B cell (primary cell): Measurements from ENCODE around the gene SYNPR. TPM values are rescaled to one million over a fixed set of nuclear protein-coding genes. Genes with fewer than 3 reads are reported as not detected.

Experiments used
- ATAC-seq: fragments of 200-7000 bp; cut with Tn5 transposase; one replicate; pipeline ENCODE4 v1.10.0; 2021; ENCODE audit warnings: low read depth, mild to moderate bottlenecking, moderate number of reproducible peaks, moderate library complexity
- CTCF ChIA-PET: fragments of 350-600 bp; sonication (Branson Sonifier 250); formaldehyde crosslinking; loops from one replicate; lab custom pipeline; 2021; ENCODE audit warnings: antibody characterized with exemption, inconsistent platforms; lab: Charles Lee
- POLR2A ChIA-PET: fragments of 350-600 bp; sonication (Branson Sonifier 250); formaldehyde crosslinking; loops from one replicate; lab custom pipeline; 2021; ENCODE audit warnings: antibody characterized with exemption; lab: Charles Lee
- DNase-seq: peaks from one replicate; pipeline ENCODE4 v3.0.0; 2013
- H2AFZ ChIP-seq: 2 replicates; pipeline ENCODE4 v1.6.1; 2012; ENCODE audit warnings: mild to moderate bottlenecking, low read depth, low read length; ENCODE audit not compliant: insufficient read depth, poor library complexity, severe bottlenecking
- H3K27ac ChIP-seq, 2 donors: 1 replicate in 1 of 2; 2 replicates in 1 of 2; pipeline ENCODE4 v1.5.1; 2012 to 2013; ENCODE audit warnings: low read length in 2 of 2, mild to moderate bottlenecking in 2 of 2, moderate library complexity in 1 of 2
- H3K27me3 ChIP-seq, 4 experiments: fragments of 200-600 bp in 1 of 4; sonication (generic) in 1 of 4; replicated peaks in 1 of 4; 1 replicate in 2 of 4; 2 replicates in 2 of 4; pipeline versions ENCODE4 v1.6.1 to v1.7.0; 2013 to 2016; ENCODE audit warnings: low read length in 3 of 4, mild to moderate bottlenecking in 2 of 4, mixed read lengths in 1 of 4, moderate library complexity in 1 of 4; ENCODE audit not compliant: insufficient read depth in 4 of 4, control insufficient read depth in 3 of 4; ENCODE audit errors: control extremely low read depth in 1 of 4
- H3K36me3 ChIP-seq, 2 experiments: replicated peaks in 1 of 2; 1 replicate in 1 of 2; 2 replicates in 1 of 2; pipeline versions ENCODE4 v1.6.1 to v1.7.1; 2013; ENCODE audit warnings: low read length in 1 of 2; ENCODE audit not compliant: insufficient read depth in 2 of 2, control insufficient read depth in 1 of 2; ENCODE audit errors: control extremely low read depth in 1 of 2, extremely low read depth in 1 of 2
- H3K4me1 ChIP-seq, 2 donors: fragments of 200-600 bp in 1 of 2; sonication (generic) in 1 of 2; 1 replicate in 1 of 2; 2 replicates in 1 of 2; pipeline versions ENCODE4 v1.5.1 to v1.6.1; 2013 to 2017; ENCODE audit warnings: low read length in 2 of 2; ENCODE audit not compliant: control insufficient read depth in 2 of 2, insufficient read depth in 2 of 2
- H3K4me2 ChIP-seq: replicated peaks from 2 replicates; pipeline ENCODE3; 2012; ENCODE audit warnings: mild to moderate bottlenecking, low read depth, low read length; ENCODE audit not compliant: poor library complexity, severe bottlenecking
- H3K4me3 ChIP-seq, 5 experiments: fragments of 200-600 bp in 1 of 5; sonication (generic) in 1 of 5; 1 replicate in 3 of 5; 2 replicates in 2 of 5; pipeline versions ENCODE4 v1.5.1 to v1.7.0; 2011 to 2016; ENCODE audit warnings: low read length in 4 of 5, mild to moderate bottlenecking in 4 of 5, low read depth in 2 of 5, control low read depth in 1 of 5, moderate library complexity in 1 of 5; ENCODE audit not compliant: insufficient read depth in 1 of 5; ENCODE audit errors: control extremely low read depth in 1 of 5, extremely low read depth in 1 of 5
- H3K79me2 ChIP-seq: fragments of 200-600 bp; sonication (generic); one replicate; pipeline ENCODE4 v1.6.0; 2016; ENCODE audit warnings: low read length; ENCODE audit not compliant: control insufficient read depth, insufficient read depth
- H3K9ac ChIP-seq: fragments of 200-600 bp; sonication (generic); 2 replicates; pipeline ENCODE4 v1.6.1; 2017; ENCODE audit warnings: mild to moderate bottlenecking, low read length, moderate library complexity
- H3K9me3 ChIP-seq, 3 donors: one replicate each; pipeline versions ENCODE4 v1.6.1 to v1.7.1; 2013; ENCODE audit warnings: low read length in 2 of 3; ENCODE audit not compliant: control insufficient read depth in 2 of 3, insufficient read depth in 1 of 3; ENCODE audit errors: control extremely low read depth in 1 of 3
- H4K20me1 ChIP-seq: 2 replicates; pipeline ENCODE4 v1.6.0; 2012; ENCODE audit warnings: mild to moderate bottlenecking, low read length; ENCODE audit not compliant: insufficient read depth, control insufficient read depth, poor library complexity, severe bottlenecking
- H3K27ac Mint-ChIP-seq: one replicate; pipeline ENCODE4 v1.8.0; 2021; ENCODE audit warnings: mixed read lengths
- H3K27me3 Mint-ChIP-seq: one replicate; pipeline ENCODE4 v1.8.0; 2021; ENCODE audit warnings: mixed read lengths
- H3K4me1 Mint-ChIP-seq: one replicate; pipeline ENCODE4 v1.8.0; 2021; ENCODE audit warnings: mixed read lengths
- H3K4me3 Mint-ChIP-seq: one replicate; pipeline ENCODE4 v1.8.0; 2021; ENCODE audit warnings: mixed read lengths
- H3K9me3 Mint-ChIP-seq: one replicate; pipeline ENCODE4 v1.8.0; 2022; ENCODE audit warnings: mixed read lengths; ENCODE audit not compliant: insufficient read depth
- EZH2 ChIP-seq: IDR thresholded peaks from 2 replicates; pipeline ENCODE4 v1.6.1; 2012; ENCODE audit warnings: borderline replicate concordance, low read depth, mild to moderate bottlenecking, moderate library complexity, low read length; ENCODE audit not compliant: insufficient read depth, poor library complexity, severe bottlenecking
- WGBS: methylation state at CpG from one replicate; pipeline ENCODE4 v1.1.5; 2013; ENCODE audit warnings: missing lambda C conversion rate; ENCODE audit not compliant: insufficient coverage; 5-methylcytosine and 5-hydroxymethylcytosine counted together
- intact Hi-C: fragments of 100-400 bp; cut with micrococcal nuclease; formaldehyde crosslinking; loops from one replicate; pipeline ENCODE4 v1.10.0; 2022
- polyA plus RNA-seq: library from polyadenylated mRNA; depleted of rRNA; stranded (reverse); fragments of >200 nt; gene quantifications from 2 replicates; pipeline ENCODE4 v1.2.3, GENCODE V29; 2012
- total RNA-seq, 2 donors: library from RNA; stranded (reverse); fragments of 120-200 nt in 1 of 2; gene quantifications; 1 replicate in 1 of 2; 2 replicates in 1 of 2; pipeline versions ENCODE4 v1.2.3 to v1.2.4, GENCODE V29; 2013 to 2022
- TF ChIP-seq, protein P1 (sequence below): fragments of 200-600 bp; IDR thresholded peaks from one replicate; pipeline ENCODE4 v1.8.0; 2022; ENCODE audit warnings: antibody characterized with exemption, mild to moderate bottlenecking

Gene SYNPR
- total and polyA plus RNA-seq, 2 donors (not counting 1 experiment from before 2014, with no cell fraction given), result not detected

DNA sequence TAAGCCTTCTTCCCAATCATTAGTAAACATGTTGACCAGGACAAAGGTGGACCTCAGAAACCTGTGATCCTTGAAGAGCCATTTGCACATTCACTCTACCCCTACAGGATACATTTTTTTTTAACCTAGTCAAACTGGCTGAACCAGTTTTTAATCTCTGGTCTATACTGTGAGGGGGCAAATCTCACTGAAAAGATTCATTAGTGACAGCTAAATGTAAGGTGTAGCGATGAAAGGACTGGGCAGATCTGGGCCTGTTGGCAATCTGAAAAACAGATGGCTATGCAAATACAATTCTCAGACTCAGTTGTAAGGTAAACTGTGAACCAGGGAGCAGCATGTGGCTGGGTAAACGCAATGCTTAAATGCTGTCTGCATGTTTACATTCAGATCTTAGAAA, 298.7 kb downstream of the SYNPR start:
- Mint-ChIP-seq H3K9me3 (no peaks in the 10 kb centered on the region), H3K4me3 (no peak overlapping the region), H3K27me3 (peaks cover 3% of the 10 kb centered on the region), H3K4me1 (no peaks in the 10 kb centered on the region), H3K27ac (no peak overlapping the region)
- ATAC-seq, result no peak
- Histone ChIP-seq H3K4me1 (no peaks in the 10 kb centered on the region), H3K4me3 (no peak overlapping the region), H3K79me2 (no peaks in the 10 kb centered on the region), H3K36me3 (no peaks in the 10 kb centered on the region), H3K9ac (no peak overlapping the region), H2AFZ (no peak overlapping the region), H3K4me2 (no peak overlapping the region), H3K27me3 (no peaks in the 10 kb centered on the region), H3K27ac (no peak overlapping the region), H3K9me3 (no peaks in the 10 kb centered on the region), H4K20me1 (no peaks in the 10 kb centered on the region)
- WGBS, result 100% methylated on average over 1 of the region's 2 CpGs
- ChIA-PET POLR2A (no interaction called here), CTCF (no interaction called here)
- intact Hi-C loops, result no loop called here
- DNase-seq, result no peak
- no peak for TF ChIP-seq EZH2
- TF ChIP-seq, protein P1, sequence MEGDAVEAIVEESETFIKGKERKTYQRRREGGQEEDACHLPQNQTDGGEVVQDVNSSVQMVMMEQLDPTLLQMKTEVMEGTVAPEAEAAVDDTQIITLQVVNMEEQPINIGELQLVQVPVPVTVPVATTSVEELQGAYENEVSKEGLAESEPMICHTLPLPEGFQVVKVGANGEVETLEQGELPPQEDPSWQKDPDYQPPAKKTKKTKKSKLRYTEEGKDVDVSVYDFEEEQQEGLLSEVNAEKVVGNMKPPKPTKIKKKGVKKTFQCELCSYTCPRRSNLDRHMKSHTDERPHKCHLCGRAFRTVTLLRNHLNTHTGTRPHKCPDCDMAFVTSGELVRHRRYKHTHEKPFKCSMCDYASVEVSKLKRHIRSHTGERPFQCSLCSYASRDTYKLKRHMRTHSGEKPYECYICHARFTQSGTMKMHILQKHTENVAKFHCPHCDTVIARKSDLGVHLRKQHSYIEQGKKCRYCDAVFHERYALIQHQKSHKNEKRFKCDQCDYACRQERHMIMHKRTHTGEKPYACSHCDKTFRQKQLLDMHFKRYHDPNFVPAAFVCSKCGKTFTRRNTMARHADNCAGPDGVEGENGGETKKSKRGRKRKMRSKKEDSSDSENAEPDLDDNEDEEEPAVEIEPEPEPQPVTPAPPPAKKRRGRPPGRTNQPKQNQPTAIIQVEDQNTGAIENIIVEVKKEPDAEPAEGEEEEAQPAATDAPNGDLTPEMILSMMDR, result no peak

DNA sequence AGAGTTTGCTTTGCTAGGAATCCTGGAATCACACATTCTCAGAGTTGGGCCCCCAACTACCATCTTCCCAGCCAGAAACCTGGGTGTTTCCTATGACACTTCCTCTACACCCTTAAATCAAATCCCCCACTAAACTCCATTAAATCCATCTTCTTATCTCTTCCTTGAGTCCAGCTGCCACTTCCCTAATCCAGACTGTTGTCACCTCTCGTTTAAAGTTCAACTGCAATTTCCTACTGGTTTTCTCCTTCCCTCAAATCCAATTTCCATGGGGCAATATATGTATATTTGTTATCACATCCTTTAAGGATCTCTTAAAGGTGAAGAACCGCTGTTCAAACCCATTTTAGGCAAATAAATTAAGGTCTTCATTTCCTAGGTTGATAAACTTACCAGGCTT, 300.8 kb downstream of the SYNPR start:
- Histone ChIP-seq H3K36me3 (no peaks in the 10 kb centered on the region), H3K79me2 (no peaks in the 10 kb centered on the region), H2AFZ (no peak overlapping the region), H3K4me1 (no peaks in the 10 kb centered on the region), H3K9me3 (no peaks in the 10 kb centered on the region), H4K20me1 (no peaks in the 10 kb centered on the region), H3K4me3 (no peak overlapping the region), H3K4me2 (no peak overlapping the region), H3K27me3 (no peaks in the 10 kb centered on the region), H3K27ac (no peak overlapping the region), H3K9ac (no peak overlapping the region)
- ChIA-PET CTCF (no interaction called here), POLR2A (no interaction called here)
- Mint-ChIP-seq H3K4me3 (no peak overlapping the region), H3K4me1 (no peaks in the 10 kb centered on the region), H3K9me3 (peaks cover 3% of the 10 kb centered on the region), H3K27me3 (no peaks in the 10 kb centered on the region), H3K27ac (no peak overlapping the region)
- WGBS, result 100% methylated on average over 1 of the region's 2 CpGs
- intact Hi-C loops, result no loop called here
- TF ChIP-seq, protein P1, result no peak
- no peak for TF ChIP-seq EZH2
- no peak for DNase-seq
- no peak for ATAC-seq
